HS-27A (cell line): ENCODE measurements around the gene ZNF462.
"Not testable (repeated sequence)": the region's sequence is repeated elsewhere in the genome, so short reads cannot be mapped to it uniquely, and the experiment has no call there.

Source experiments
- DNase-seq: peaks from one replicate; pipeline ENCODE4 v3.0.0-alpha.2; 2012; ENCODE audit warnings: low read depth, missing footprints

Gene ZNF462

GRCh38 chr9:106862821-106863720, at the start of gene ZNF462:
ZNF462 (plus strand) TSS chr9:106863166; CDS start chr9:106923384, 60,218 bp downstream.
- no peak for DNase-seq

DNA sequence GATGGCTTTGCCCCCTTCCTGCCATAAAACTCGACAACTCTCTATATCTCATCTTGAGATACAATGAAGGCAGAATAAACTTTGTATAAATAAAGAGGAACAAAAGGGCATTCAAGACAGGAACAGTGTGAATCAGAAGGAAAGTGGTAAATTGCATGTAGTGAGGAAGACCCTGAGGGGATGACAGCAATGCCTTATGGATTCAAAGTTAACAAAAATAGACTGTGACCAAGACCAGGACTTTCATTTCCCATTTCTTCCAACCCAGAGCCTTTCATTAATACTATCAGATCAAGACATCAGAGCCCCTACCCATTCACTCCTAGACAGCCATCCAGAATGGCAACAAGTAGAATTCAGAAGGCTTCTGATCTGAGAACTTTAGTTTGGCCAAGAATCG, 46.4 kb upstream of the ZNF462 start:
- no peak for DNase-seq

GRCh38 chr9:106818034-106818433, 44.9 kb upstream of the ZNF462 start:
- no peak for DNase-seq

- no peak for DNase-seq
Measured at GRCh38 chr9:106820866-106821265, 42.1 kb upstream of the ZNF462 start.

- no peak for DNase-seq
Measured at GRCh38 chr9:106828070-106828469, 34.9 kb upstream of the ZNF462 start.

DNA sequence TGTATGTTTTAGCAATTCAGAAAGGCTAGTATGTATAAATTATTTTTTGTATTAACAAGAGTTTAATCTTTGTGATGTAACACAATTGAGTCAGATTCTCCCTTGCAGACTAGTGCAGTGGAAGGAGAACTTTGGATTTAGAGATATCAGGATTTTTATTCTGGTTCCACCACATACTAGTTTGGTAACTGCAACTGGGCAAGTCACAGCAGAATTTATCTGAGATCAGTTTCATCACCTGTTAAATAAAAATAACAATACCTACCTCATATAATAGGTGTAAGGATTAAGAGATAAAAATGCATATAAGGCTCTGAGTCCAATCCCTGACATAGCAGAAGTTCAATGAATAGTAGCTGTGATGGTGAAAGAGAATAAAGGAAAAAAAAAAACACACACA, 34.0 kb upstream of the ZNF462 start:
- DNase-seq = no peak

DNA sequence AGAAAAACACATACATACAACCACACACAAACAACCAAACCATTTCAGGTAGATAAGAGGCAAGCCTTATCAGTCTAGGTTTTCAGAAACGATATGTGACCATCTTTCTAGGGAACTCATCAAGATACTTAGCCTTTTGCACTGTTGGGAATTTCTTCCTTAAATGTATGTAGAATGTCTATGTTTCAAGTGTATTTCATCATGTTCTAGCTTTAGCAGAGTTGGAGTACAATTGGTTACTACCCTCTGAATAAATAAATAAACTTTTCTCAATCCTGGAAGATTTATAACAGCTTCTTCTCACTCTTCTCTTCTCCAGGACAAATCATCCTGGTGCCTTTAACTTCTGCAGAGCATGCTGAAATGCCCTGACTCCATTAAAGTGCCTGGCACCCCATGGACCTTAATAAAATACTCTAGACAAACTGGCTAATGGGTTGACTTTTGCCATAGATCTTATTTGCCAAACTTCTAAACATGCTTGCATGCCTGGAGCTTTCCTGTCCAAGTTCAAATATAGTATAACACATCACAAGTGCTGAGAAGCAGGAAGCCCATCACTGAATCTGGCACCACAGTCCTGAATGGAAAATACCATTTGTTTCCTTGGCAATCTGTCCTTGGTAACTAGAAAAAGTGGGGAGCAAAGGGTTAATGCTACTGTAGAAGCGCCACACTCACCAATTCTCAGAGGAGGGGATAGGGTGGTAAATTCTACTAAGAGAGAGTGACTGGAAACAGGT, 33.1 kb upstream of the ZNF462 start:
- DNase-seq = no peak

- DNase-seq = no peak
Measured at GRCh38 chr9:106830527-106831150, 32.3 kb upstream of the ZNF462 start.

DNA sequence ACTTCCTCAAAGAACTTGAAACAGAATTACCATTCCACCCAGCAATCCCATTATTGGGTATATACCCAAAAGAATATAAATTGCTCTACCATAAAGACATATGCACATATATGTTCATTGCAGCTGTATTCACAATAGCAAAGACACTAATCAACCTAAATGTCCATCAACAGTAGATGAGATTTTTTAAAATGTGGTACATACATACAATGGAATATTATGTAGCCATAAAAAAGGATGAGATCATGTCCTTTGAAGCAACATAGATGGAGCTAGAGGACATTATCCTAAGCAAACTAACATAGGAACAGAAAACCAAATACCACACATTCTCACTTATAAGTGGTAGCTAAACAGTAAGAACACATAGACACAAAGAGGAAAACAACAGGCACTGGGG, 28.1 kb upstream of the ZNF462 start:
- DNase-seq = no peak

- DNase-seq = no peak
Measured at GRCh38 chr9:106835840-106836239, 27.1 kb upstream of the ZNF462 start.

DNA sequence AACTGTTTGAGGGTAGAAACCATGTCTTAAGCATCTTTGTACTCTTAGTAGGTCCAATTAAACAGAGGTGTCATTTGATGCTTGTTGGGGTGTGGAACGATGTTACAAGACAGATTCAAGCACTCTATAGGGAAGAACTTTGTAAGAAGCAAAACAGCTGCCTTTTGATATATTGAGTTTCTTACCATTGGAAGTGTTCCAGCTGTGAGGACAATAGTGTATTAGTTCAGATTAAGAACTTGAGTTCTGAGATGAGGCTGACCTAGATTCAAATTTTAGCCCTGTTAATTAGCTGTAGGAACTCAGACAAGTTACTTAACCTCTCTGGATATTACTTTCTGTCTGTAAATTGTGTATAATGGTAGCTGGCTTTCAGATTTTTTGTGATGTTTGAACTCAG, 19.6 kb upstream of the ZNF462 start:
- no peak for DNase-seq

DNA sequence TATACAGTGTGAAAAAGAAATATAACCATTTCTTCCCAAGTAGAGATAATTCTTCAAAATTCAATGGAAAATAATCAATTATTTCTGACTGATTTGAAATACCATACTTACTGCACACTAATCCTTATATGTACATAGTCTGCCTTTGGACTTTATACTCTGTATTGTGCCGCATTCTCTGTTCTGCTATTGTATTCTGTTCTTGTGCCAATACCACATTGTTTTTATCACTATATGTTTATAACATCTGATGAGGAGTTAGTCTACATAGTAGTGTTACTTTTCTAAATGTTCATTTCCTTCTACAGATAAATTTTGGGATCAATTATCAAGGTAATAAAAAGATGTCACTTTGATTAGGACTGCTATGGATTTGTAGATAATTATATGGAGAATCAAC, 16.7 kb upstream of the ZNF462 start:
- no peak for DNase-seq

DNA sequence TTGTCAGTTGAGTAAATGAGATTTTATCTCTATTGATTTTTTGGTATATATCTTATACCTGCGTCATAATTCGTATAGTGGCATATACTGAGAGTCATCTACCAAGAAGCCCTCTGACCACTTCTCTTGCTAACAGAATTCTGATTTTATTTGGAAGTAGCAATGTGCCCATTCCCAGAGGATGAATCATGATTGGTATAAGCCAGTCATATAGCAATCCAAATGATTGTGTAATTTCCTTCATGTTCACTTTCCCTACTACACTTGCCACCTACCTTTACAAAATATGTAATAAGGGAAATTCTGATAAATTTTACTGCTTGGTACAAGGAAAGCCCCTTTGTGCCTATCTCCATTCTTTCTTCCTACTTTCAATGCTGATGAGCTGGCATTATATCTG, 16.1 kb upstream of the ZNF462 start:
- DNase-seq = peak; percentile 81

DNA sequence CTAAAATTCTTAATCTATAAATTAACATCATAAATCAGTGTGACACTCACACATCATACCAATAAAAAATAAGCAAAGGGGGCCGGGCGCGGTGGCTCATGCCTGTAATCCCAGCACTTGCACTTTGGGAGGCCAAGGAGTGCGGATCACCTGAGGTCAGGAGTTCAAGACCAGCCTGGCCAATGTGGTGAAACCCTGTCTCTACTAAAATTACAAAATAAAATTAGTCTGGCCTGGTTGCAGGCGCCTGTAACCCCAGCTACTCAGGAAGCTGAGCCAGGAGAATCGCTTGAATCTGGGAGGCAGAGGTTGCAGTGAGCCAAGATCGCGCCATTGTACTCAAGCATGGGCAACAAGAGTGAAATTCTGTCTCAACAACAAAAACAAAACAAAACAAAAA, 11.3 kb upstream of the ZNF462 start:
- DNase-seq = not testable (repeated sequence)

DNA sequence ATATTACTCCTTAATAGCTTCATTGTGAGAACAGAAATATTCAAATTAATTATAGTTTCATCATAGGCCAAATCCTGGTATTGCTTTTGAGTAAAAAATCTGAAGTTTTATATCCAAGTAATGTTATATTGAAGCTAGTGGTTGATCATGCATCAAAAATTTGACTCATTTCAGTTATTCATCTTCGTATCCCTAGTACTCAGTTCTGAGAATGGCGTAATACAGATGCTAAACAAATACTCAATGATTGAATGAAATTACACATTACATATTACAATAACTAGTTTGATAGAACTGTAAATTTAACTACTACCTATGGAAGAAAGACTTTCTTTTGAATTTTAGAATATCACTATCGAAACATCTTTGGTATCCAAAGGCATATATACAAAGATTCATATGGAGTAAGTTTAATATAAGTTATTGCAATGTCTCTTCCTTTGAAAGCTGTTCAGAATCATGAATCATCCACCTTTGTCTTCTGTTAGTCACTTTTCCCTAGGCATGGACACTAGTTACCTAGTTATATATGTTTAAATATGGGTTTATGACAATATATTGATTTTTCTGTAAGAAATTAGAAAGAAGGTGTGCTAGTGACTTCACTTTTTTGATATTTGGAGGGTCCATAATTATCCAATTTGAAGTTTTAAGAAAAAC, 5.0 kb upstream of the ZNF462 start:
- no peak for DNase-seq

- no peak for DNase-seq
Measured at GRCh38 chr9:106859957-106860720, 2.8 kb upstream of the ZNF462 start.

DNA sequence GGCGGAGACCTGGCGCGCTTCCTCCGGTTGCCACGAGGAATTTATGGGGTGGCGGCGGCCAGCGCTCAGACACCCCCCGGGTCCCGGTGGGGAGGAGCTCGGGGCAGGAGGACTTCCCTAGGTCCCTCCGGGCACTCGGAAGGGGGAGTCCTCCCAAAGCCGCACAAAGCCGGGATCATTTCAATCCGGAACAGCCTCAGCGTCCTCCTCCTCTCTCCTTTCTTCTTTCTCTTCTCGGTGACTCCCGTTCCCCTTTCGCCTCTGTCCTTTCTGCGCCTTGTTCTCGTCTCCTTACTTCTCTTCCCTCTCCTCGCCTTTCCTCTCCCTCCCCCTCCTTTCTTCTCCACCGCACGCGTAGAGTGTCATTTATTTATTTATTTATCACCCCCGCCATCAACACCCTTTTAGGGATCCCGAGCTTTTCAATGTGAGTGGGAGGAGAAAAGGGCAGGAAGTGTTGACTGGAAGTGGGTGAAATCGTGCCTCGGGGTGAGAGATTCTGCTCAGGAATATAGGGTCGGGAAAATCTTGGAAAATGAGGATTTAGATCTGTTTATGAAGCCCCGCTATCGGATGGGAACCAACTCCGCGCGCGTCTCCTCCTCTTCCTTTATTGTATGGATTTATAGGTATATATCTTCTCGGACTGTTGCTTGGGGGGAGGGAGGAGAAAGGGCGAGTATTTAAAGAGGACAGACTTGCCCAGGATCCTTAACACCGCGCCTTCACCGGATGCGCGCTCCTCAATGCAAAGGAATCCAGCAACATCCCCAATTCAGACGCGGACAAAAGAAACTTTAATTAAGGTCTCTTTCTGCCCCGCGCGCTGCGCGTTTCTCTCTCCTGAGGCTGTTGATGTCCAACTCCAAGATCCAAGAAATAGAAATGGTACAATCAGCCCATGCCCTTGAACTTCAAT, 2.0 kb upstream of the ZNF462 start:
- no peak for DNase-seq

DNA sequence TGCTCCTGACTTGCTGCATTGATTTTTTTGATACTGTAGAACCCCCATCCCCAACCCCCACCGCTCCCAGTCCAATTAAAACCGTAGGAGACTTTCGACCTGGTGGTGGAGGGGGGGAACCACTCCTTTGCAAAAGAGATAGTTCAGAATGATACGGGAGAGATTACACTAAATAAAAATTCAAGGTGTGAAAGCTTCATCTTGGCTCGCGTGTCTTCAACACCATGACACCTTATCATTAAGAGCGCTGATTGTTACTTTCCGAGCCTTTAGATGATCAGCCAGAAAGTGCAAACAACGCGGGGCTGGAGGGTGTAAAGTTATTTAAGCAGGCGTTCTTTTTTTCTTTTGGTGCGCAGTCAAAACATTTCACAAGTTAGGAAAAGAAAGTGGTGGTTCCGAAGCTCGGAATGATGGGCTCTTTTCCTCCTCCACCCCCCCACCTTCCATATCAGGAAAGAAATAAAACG, 1.3 kb upstream of the ZNF462 start:
- DNase-seq = no peak

DNA sequence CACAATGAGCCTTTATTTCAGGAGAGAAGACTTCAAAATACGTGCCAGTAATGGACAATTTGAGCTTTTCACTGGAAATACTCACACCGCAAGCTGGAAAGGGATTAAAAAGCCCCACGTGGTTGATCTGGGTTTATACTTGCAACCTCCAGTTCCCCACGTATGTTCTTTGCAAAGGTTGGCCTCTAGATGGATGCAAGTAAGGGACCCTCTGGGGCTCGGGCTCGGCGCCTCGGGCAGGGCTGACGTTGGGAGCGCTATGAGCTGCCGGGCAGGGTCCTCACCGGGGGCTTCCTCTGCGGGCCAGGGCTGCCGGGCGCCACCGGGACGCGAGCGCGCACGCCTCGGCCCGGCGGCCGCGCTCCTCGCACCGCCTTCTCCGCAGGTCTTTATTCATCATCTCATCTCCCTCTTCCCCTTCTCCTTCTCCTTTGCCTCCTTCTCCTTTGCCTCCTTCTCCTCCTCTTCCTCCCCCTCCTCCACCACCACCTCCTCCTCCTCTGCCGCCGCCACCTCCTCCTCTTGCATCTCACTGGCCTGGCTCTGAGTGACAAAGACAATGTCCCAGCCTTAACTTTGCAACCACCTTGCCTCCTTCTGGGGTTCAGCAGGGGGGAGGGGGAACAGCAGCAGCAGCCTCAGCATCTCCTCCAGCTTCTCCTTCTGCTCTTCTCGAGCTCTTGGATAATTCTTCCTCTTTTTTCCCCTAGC, 701 bp upstream of the ZNF462 start:
- no peak for DNase-seq
